Measurements from ENCODE around the gene KRT2. TPM values are rescaled to one million over a fixed set of nuclear protein-coding genes. Genes with fewer than 3 reads are reported as not detected.
A peak's percentile ranks its signal among the peaks of the same experiment; 100 is the strongest.

KRT2 gene
- total and polyA plus RNA-seq, 9 of the 15 experiments (the other 6 are each of a cell fraction or from before 2014, with no cell fraction given) = 0.03 to 0.69 (median 0.07) TPM; not detected in 2

DNA sequence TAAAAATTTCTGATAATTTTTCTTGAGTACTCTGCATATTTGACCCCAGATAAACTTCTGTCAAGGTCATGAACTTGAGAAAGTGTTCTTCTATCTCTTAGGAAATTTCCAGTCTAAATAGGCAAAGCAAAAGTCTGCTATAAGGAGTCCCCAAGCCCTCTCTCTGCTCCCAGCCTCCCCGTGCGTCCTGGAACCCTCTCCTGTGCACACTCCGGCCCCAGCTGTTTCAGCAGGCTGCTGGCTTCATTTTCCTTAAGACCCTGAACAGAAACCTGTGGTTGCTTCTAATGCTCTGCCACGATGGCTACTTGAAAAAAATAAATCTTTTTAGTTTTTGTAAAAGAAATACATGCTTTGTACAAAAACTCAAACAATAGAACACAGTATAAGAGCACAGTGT is 14.7 kb downstream of the KRT2 start:
- H3K27me3 ChIP-seq (ENCODE audit: control insufficient read depth in 2 of 2, insufficient read depth in 2 of 2, low read length in 2 of 2) = no peaks in the 10 kb centered on the region
- intact Hi-C loops (cut with micrococcal nuclease) (no loop called here), in situ Hi-C loops (cut with MboI) (no loop called here)
- no TSS peak for BruUV-seq (replicated peaks)
- ChIA-PET POLR2A (no interaction called here), CTCF (ENCODE audit: low intra/inter-chr PET ratio) (no interaction called here)
- H4K20me1 ChIP-seq (replicated peaks; ENCODE audit: control insufficient read depth, insufficient read depth, low read length) = no peaks in the 10 kb centered on the region
- no peaks in the 10 kb centered on the region for H3K9me1 ChIP-seq (ENCODE audit: control insufficient read depth, insufficient read depth, low read length)
- no peaks in the 10 kb centered on the region for H3K9me3 ChIP-seq (replicated peaks; ENCODE audit: control insufficient read depth, insufficient read depth, low read depth, low read length)
- no peaks in the 10 kb centered on the region for H3K36me3 ChIP-seq (ENCODE audit: control insufficient read depth, insufficient read depth, low read length)
- no peak overlapping the region for H3K4me3 ChIP-seq
- 63% methylated on average over 4 of the region's 4 CpGs for WGBS (ENCODE audit: insufficient coverage, low coverage, missing lambda C conversion rate)
- no peaks in the 10 kb centered on the region for H3K79me2 ChIP-seq (ENCODE audit: control insufficient read depth, insufficient read depth, low read length)
- no peak overlapping the region for H2AFZ ChIP-seq (ENCODE audit: low read depth, low read length)
- peaks cover 4 to 19% of the 10 kb centered on the region in 2 experiments; a peak in 4 of 5 replicates for H3K4me1 ChIP-seq (replicated peaks in 1 of 2; ENCODE audit: control insufficient read depth in 2 of 2, insufficient read depth in 2 of 2, low read length in 2 of 2)
- no peak for FAIRE-seq
- DNase-seq (ENCODE audit: extremely low read depth in 1 of 4, low spot score in 3 of 4) = no peak
- TF ChIP-seq ZNF780A (CRISPR knock-in tag; IDR thresholded peaks at IDR 0.05) (no peak), ESRRA (IDR thresholded peaks at IDR 0.05; ENCODE audit: borderline replicate concordance, low read depth) (peak; percentile 82; the same call in 1 of the 2 replicates)
- H3K4me2 ChIP-seq (ENCODE audit: insufficient read depth, low read length) = no peak overlapping the region
- no peak for ATAC-seq
- H3K9ac ChIP-seq (ENCODE audit: insufficient read depth in 1 of 2, low read depth in 2 of 2, low read length in 2 of 2) = no peak overlapping the region
- no peak overlapping the region for H3K27ac ChIP-seq (ENCODE audit: extremely low read depth, low read depth, low read length)

DNA sequence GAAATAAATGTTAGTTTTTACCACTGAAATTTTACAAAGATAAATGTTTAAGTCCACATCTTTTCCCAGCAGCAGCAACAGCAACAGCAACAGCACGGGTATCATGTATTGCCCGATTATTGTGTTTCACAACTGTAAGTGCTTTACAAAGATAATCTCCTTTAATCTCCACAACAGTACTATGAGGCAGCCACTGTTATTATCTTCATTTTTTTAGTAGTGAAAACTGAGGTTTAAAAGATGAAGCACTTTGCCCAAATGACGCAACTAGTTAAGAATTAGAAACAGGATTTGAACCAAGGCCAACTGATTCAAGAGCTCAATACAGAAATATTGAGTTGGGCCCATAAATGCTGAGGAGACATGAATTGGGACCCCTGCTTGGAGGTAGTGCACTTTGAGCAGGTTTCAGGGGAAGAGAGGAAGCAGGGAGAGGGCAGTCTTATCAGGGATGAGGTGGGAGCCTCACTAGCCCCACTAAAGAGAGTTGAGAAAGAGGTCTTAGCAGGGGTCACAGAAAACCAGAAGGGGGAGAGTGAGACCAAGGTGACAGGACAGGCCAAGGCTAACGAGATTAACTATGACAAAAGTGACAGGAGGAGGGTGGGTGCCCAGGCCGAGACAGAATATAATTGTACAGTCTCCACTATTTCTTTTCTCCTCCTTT is 15.3 kb downstream of the KRT2 start:
- peak in 1 of 4 experiments; percentile 38 for DNase-seq (ENCODE audit: extremely low read depth in 1 of 4, low spot score in 3 of 4)
- peaks cover 4 to 19% of the 10 kb centered on the region in 2 experiments; a peak in 4 of 5 replicates for H3K4me1 ChIP-seq (replicated peaks in 1 of 2; ENCODE audit: control insufficient read depth in 2 of 2, insufficient read depth in 2 of 2, low read length in 2 of 2)
- ChIA-PET CTCF (ENCODE audit: low intra/inter-chr PET ratio) (no interaction called here), POLR2A (interaction anchor here (0.8 to 1.0 kb wide), 3 partner anchors 11 to 24 kb away, joined by 3 read pairs; no protein-coding TSS in a partner anchor)
- H3K27ac ChIP-seq (ENCODE audit: extremely low read depth, low read depth, low read length) = no peak overlapping the region
- no peaks in the 10 kb centered on the region for H3K27me3 ChIP-seq (ENCODE audit: control insufficient read depth in 2 of 2, insufficient read depth in 2 of 2, low read length in 2 of 2)
- WGBS (ENCODE audit: insufficient coverage, low coverage, missing lambda C conversion rate) = 14% methylated on average over 5 of the region's 5 CpGs
- H3K79me2 ChIP-seq (ENCODE audit: control insufficient read depth, insufficient read depth, low read length) = no peaks in the 10 kb centered on the region
- H4K20me1 ChIP-seq (replicated peaks; ENCODE audit: control insufficient read depth, insufficient read depth, low read length) = no peaks in the 10 kb centered on the region
- BruUV-seq (replicated peaks) = no TSS peak
- H3K9me1 ChIP-seq (ENCODE audit: control insufficient read depth, insufficient read depth, low read length) = no peaks in the 10 kb centered on the region
- H3K4me3 ChIP-seq = no peak overlapping the region
- no peaks in the 10 kb centered on the region for H3K9me3 ChIP-seq (replicated peaks; ENCODE audit: control insufficient read depth, insufficient read depth, low read depth, low read length)
- intact Hi-C loops (cut with micrococcal nuclease) = no loop called here
- in situ Hi-C loops (cut with MboI) = no loop called here
- no peak overlapping the region for H3K9ac ChIP-seq (ENCODE audit: insufficient read depth in 1 of 2, low read depth in 2 of 2, low read length in 2 of 2)
- H3K36me3 ChIP-seq (ENCODE audit: control insufficient read depth, insufficient read depth, low read length) = no peaks in the 10 kb centered on the region
- no peak for FAIRE-seq
- H3K4me2 ChIP-seq (ENCODE audit: insufficient read depth, low read length) = no peak overlapping the region
- H2AFZ ChIP-seq (ENCODE audit: low read depth, low read length) = no peak overlapping the region
- peak; percentile 60 for ATAC-seq
- no peak for TF ChIP-seq CEBPG (CRISPR knock-in tag; IDR thresholded peaks at IDR 0.05)
- peak in 1 of 2 experiments; percentile 23; a peak in 1 of 4 replicates for TF ChIP-seq CEBPG (tag; conservative IDR thresholded peaks at IDR 0.05 in 1 of 2, IDR thresholded peaks at IDR 0.05 in 1 of 2)
- 0 out of 2 replicates have a peak, but pooled peaks have one; percentile 23 for TF ChIP-seq C11orf30 (IDR thresholded peaks at IDR 0.05; ENCODE audit: low read depth)
- TF ChIP-seq ZNF217 (CRISPR knock-in tag; IDR thresholded peaks at IDR 0.05) = no peak
- no peak for TF ChIP-seq TCF3 (CRISPR knock-in tag; IDR thresholded peaks at IDR 0.05)
- peak; percentile 69 for TF ChIP-seq HMBOX1 (IDR thresholded peaks at IDR 0.05)
- TF ChIP-seq, protein P1, sequence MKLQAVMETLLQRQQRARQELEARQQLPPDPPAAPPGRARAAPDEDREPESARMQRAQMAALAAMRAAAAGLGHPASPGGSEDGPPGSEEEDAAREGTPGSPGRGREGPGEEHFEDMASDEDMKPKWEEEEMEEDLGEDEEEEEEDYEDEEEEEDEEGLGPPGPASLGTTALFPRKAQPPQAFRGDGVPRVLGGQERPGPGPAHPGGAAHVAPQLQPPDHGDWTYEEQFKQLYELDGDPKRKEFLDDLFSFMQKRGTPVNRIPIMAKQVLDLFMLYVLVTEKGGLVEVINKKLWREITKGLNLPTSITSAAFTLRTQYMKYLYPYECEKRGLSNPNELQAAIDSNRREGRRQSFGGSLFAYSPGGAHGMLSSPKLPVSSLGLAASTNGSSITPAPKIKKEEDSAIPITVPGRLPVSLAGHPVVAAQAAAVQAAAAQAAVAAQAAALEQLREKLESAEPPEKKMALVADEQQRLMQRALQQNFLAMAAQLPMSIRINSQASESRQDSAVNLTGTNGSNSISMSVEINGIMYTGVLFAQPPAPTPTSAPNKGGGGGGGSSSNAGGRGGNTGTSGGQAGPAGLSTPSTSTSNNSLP (IDR thresholded peaks at IDR 0.05; ENCODE audit: borderline replicate concordance, low read depth, low read length) = no peak
- peak; percentile 74 for TF ChIP-seq CEBPB (tag; IDR thresholded peaks at IDR 0.05)
- TF ChIP-seq MLLT1 (IDR thresholded peaks at IDR 0.05) = no peak

All from K562 (cell line).